Brain microvascular endothelial cell (primary cell): ENCODE data around the gene ANKMY2.

Experiments used
- DNase-seq: peaks from one replicate; pipeline ENCODE4 v3.0.0-alpha.2; 2020
- H3K27ac ChIP-seq: fragments of 250-450 bp; sonication (Bioruptor Pico); 2 replicates; pipeline ENCODE4 v1.5.1; 2020; ENCODE audit warnings: mild to moderate bottlenecking, moderate library complexity
- H3K27me3 ChIP-seq: fragments of 250-450 bp; sonication (Bioruptor Pico); replicated peaks from 2 replicates; pipeline ENCODE4 v1.5.1; 2020; ENCODE audit warnings: mild to moderate bottlenecking
- H3K36me3 ChIP-seq: fragments of 250-450 bp; sonication (Bioruptor Pico); replicated peaks from 2 replicates; pipeline ENCODE4 v1.5.1; 2020; ENCODE audit warnings: mild to moderate bottlenecking
- H3K4me3 ChIP-seq: 2 replicates; pipeline ENCODE4 v1.5.1; 2011; ENCODE audit warnings: low read depth, mild to moderate bottlenecking, control low read depth, low read length, moderate library complexity
- CTCF ChIP-seq: IDR thresholded peaks from 2 replicates; pipeline ENCODE4 v1.5.1; 2011; ENCODE audit warnings: low read depth, mild to moderate bottlenecking, moderate library complexity, low read length, control low read depth, inconsistent platforms; ENCODE audit errors: missing control alignments
- in situ Hi-C: cut with HindIII; loops from 2 replicates; pipeline ENCODE4 v1.10.0; 2017; ENCODE audit warnings: low sequenced_read_pairs, low pct_ligation_motif_present

ANKMY2 gene

GRCh38 chr7:16627236-16627635 lies 18.3 kb downstream of the ANKMY2 start:
- DNase-seq = no peak
- Histone ChIP-seq H3K36me3 (peaks cover 7% of the 10 kb centered on the region), H3K27me3 (no peaks in the 10 kb centered on the region), H3K4me3 (no peak overlapping the region), H3K27ac (no peak overlapping the region)
- no peak for TF ChIP-seq CTCF
- in situ Hi-C loops = no loop called here

- no peak overlapping the region for H3K4me3 ChIP-seq
- in situ Hi-C loops = no loop called here
- TF ChIP-seq CTCF = no peak
- H3K27ac ChIP-seq = no peak overlapping the region
- H3K36me3 ChIP-seq = peaks cover 7% of the 10 kb centered on the region
- no peaks in the 10 kb centered on the region for H3K27me3 ChIP-seq
- DNase-seq = no peak
These were observed 19.2 kb downstream of the ANKMY2 start for GRCh38 chr7:16626388-16626787.

- no peak overlapping the region for H3K4me3 ChIP-seq
- peaks cover 23% of the 10 kb centered on the region for H3K36me3 ChIP-seq
- no peak for DNase-seq
- no peak for TF ChIP-seq CTCF
- in situ Hi-C loops = no loop called here
- no peaks in the 10 kb centered on the region for H3K27me3 ChIP-seq
- no peak overlapping the region for H3K27ac ChIP-seq
These were observed 25.6 kb downstream of the ANKMY2 start for GRCh38 chr7:16619979-16620408.

- Histone ChIP-seq H3K27me3 (no peaks in the 10 kb centered on the region), H3K36me3 (peaks cover 17% of the 10 kb centered on the region), H3K27ac (no peak overlapping the region), H3K4me3 (no peak overlapping the region)
- no peak for TF ChIP-seq CTCF
- DNase-seq = no peak
- in situ Hi-C loops = no loop called here
These were observed 29.0 kb downstream of the ANKMY2 start for GRCh38 chr7:16616542-16616941.

- TF ChIP-seq CTCF = no peak
- DNase-seq = no peak
- in situ Hi-C loops = no loop called here
These were observed 29.4 kb downstream of the ANKMY2 start for GRCh38 chr7:16616122-16616521.

GRCh38 chr7:16615228-16615627 lies 30.3 kb downstream of the ANKMY2 start:
- no peak for TF ChIP-seq CTCF
- no peak for DNase-seq
- H3K4me3 ChIP-seq = no peak overlapping the region
- peaks cover 17% of the 10 kb centered on the region for H3K36me3 ChIP-seq
- in situ Hi-C loops = no loop called here
- H3K27ac ChIP-seq = no peak overlapping the region
- no peaks in the 10 kb centered on the region for H3K27me3 ChIP-seq

More at GRCh38 chr7:16616122-16616521, 29.4 kb downstream of the ANKMY2 start:
- Histone ChIP-seq H3K36me3 (peaks cover 17% of the 10 kb centered on the region), H3K27me3 (no peaks in the 10 kb centered on the region), H3K27ac (no peak overlapping the region), H3K4me3 (no peak overlapping the region)
